ENCODE data around the gene ATP1A1.

The ATP1A1 gene

GRCh38 chr1:116346943-116347673 is 25.9 kb upstream of the ATP1A1 start:
- no peaks in the 10 kb centered on the region for H3K9me3 ChIP-seq (ENCODE audit: control insufficient read depth, low read depth, low read length)
- no peak overlapping the region for H3K9ac ChIP-seq (ENCODE audit: low read length)
- no peak overlapping the region for H3K27ac ChIP-seq (ENCODE audit: low read length)
- H3K36me3 ChIP-seq (ENCODE audit: control insufficient read depth, low read depth, low read length) = no peaks in the 10 kb centered on the region
- H3K4me3 ChIP-seq (ENCODE audit: low read length) = no peak overlapping the region
- no peaks in the 10 kb centered on the region for H3K27me3 ChIP-seq (ENCODE audit: control insufficient read depth, insufficient read depth, low read length)
- H3K4me1 ChIP-seq (ENCODE audit: control insufficient read depth, low read depth, low read length) = peaks cover 11% of the 10 kb centered on the region

DNA sequence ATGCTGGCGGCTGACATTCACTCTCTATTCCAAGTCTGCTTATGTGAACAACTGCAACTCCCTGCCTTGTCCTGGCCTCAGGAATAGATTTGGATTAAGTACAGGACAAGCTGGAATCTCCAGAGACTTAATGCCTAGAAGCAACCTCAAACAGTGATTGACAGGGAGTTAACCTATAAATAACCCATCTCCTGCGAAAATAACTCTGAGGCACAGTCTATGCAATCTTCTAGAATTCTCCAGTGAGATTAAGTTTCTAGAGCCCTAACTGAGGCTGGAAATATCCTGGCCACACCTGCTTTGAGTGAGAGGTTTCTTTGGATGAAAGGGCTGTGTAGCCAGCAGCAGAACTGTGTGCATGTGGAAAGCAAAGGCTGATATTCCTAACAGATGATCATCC is 25.3 kb upstream of the ATP1A1 start:
- H3K27me3 ChIP-seq (ENCODE audit: control insufficient read depth, insufficient read depth, low read length) = no peaks in the 10 kb centered on the region
- H3K4me3 ChIP-seq (ENCODE audit: low read length) = no peak overlapping the region
- H3K4me1 ChIP-seq (ENCODE audit: control insufficient read depth, low read depth, low read length) = peaks cover 11% of the 10 kb centered on the region
- no peak overlapping the region for H3K9ac ChIP-seq (ENCODE audit: low read length)
- no peak overlapping the region for H3K27ac ChIP-seq (ENCODE audit: low read length)
- no peaks in the 10 kb centered on the region for H3K36me3 ChIP-seq (ENCODE audit: control insufficient read depth, low read depth, low read length)
- no peaks in the 10 kb centered on the region for H3K9me3 ChIP-seq (ENCODE audit: control insufficient read depth, low read depth, low read length)

GRCh38 chr1:116350097-116350645 is 22.9 kb upstream of the ATP1A1 start:
- peaks cover 11% of the 10 kb centered on the region for H3K4me1 ChIP-seq (ENCODE audit: control insufficient read depth, low read depth, low read length)
- no peak overlapping the region for H3K9ac ChIP-seq (ENCODE audit: low read length)
- no peaks in the 10 kb centered on the region for H3K9me3 ChIP-seq (ENCODE audit: control insufficient read depth, low read depth, low read length)
- no peaks in the 10 kb centered on the region for H3K27me3 ChIP-seq (ENCODE audit: control insufficient read depth, insufficient read depth, low read length)
- no peak overlapping the region for H3K4me3 ChIP-seq (ENCODE audit: low read length)
- no peaks in the 10 kb centered on the region for H3K36me3 ChIP-seq (ENCODE audit: control insufficient read depth, low read depth, low read length)
- no peak overlapping the region for H3K27ac ChIP-seq (ENCODE audit: low read length)

DNA sequence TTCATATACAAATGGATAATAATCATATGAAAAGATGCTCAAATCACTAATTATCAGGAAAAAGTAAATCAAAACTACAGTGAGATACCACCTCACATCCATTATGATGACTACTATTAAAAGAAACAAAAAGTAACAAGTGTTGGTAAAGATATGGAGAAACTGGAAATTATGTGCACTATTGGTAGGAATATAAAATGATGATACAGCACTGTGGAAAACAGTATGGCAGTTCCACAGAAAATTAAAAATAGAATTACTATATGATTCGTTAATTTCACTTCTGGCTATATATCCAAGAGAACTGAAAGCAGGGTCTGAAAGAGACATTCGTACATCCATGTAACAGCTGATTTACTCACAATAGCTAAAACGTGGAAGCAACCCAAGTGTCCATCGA is 21.1 kb upstream of the ATP1A1 start:
- Histone ChIP-seq H3K4me3 (ENCODE audit: low read length) (no peak overlapping the region), H3K27me3 (ENCODE audit: control insufficient read depth, insufficient read depth, low read length) (no peaks in the 10 kb centered on the region), H3K9ac (ENCODE audit: low read length) (no peak overlapping the region), H3K4me1 (ENCODE audit: control insufficient read depth, low read depth, low read length) (peaks cover 4% of the 10 kb centered on the region), H3K27ac (ENCODE audit: low read length) (no peak overlapping the region), H3K36me3 (ENCODE audit: control insufficient read depth, low read depth, low read length) (no peaks in the 10 kb centered on the region), H3K9me3 (ENCODE audit: control insufficient read depth, low read depth, low read length) (no peaks in the 10 kb centered on the region)

DNA sequence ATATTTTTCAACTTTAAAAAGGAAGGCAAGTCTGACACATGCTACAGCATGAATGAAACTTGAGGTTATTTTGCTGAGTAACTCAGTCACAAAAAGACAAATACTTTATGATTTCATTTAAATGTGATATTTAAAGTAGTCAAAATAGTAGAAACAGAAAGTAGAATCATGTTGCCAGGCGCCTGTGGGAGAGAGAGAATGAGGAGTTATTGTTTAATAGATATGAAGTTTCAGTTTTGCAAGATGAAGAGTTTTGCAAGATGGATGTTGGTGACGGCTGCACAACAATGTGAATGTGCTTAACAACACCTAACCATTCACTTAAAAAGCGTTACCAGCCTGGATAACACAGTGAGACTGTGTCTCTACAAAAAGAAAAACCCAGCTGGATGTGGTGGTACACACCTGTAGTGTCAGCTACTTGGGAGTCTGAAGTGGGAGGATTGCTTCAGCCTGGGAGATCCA is 20.7 kb upstream of the ATP1A1 start:
- no peaks in the 10 kb centered on the region for H3K36me3 ChIP-seq (ENCODE audit: control insufficient read depth, low read depth, low read length)
- H3K9ac ChIP-seq (ENCODE audit: low read length) = no peak overlapping the region
- no peaks in the 10 kb centered on the region for H3K9me3 ChIP-seq (ENCODE audit: control insufficient read depth, low read depth, low read length)
- no peaks in the 10 kb centered on the region for H3K27me3 ChIP-seq (ENCODE audit: control insufficient read depth, insufficient read depth, low read length)
- no peaks in the 10 kb centered on the region for H3K4me1 ChIP-seq (ENCODE audit: control insufficient read depth, low read depth, low read length)
- H3K4me3 ChIP-seq (ENCODE audit: low read length) = no peak overlapping the region
- no peak overlapping the region for H3K27ac ChIP-seq (ENCODE audit: low read length)

DNA sequence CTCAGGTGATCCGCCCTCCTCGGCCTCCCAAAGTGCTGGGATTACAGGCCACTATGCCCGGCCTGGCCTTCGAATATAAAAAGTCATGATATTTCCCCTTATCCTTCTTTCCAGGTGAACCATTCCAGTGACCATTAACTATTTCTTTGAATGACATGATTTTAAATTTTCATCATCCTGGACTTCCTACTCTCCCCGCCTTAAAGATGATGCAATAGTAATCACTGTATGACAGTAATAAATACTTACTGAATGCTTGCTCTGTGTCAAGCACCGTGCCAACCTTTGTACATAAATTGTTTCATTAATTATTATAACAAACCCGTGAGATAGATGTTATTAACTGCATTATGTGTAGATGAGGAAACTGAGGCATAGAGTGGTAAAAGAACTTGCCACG is 19.9 kb upstream of the ATP1A1 start:
- Histone ChIP-seq H3K4me1 (ENCODE audit: control insufficient read depth, low read depth, low read length) (no peaks in the 10 kb centered on the region), H3K27ac (ENCODE audit: low read length) (no peak overlapping the region), H3K36me3 (ENCODE audit: control insufficient read depth, low read depth, low read length) (no peaks in the 10 kb centered on the region), H3K9ac (ENCODE audit: low read length) (no peak overlapping the region), H3K4me3 (ENCODE audit: low read length) (no peak overlapping the region), H3K27me3 (ENCODE audit: control insufficient read depth, insufficient read depth, low read length) (no peaks in the 10 kb centered on the region), H3K9me3 (ENCODE audit: control insufficient read depth, low read depth, low read length) (no peaks in the 10 kb centered on the region)

DNA sequence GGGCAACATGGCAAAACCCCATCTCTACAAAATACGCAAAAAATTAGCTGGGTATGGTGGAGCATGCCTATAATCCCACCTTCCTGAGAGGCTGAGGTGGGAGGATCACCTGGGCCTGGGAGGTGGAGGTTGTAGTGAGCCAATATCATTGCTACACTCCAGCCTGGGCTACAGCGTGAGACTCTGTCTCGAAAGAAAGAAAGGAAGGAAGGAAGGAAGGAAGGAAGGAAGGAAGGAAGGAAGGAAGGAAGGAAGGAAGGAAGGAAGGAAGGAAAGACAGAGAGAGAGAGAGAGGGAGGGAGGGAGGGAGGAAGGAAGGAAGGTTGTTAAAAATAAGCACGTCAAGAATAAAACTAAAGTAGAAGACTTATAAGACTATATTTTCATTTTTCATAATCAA is 17.0 kb upstream of the ATP1A1 start:
- Histone ChIP-seq H3K27ac (ENCODE audit: low read length) (no peak overlapping the region), H3K4me3 (ENCODE audit: low read length) (no peak overlapping the region), H3K27me3 (ENCODE audit: control insufficient read depth, insufficient read depth, low read length) (no peaks in the 10 kb centered on the region), H3K4me1 (ENCODE audit: control insufficient read depth, low read depth, low read length) (peaks cover 12% of the 10 kb centered on the region), H3K9me3 (ENCODE audit: control insufficient read depth, low read depth, low read length) (no peaks in the 10 kb centered on the region), H3K9ac (ENCODE audit: low read length) (no peak overlapping the region), H3K36me3 (ENCODE audit: control insufficient read depth, low read depth, low read length) (no peaks in the 10 kb centered on the region)

DNA sequence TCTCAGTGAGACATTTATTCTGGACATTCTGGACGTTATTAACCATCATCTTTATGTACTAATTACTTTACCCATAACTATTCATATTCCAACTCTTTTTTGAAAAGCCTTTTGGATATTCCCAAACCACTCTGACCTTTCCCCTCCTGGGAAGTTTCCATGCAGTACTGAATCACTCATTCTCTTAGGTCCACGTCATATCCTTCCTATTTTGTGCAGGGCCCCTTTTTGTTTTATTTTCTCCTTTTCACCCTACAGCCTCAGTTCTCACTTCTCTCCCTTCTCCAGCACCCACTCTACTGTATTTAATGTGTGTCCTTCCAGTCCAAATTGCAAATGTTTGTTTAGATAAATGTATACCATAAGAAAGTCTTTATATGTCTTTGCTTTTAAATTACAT is 16.4 kb upstream of the ATP1A1 start:
- H3K4me1 ChIP-seq (ENCODE audit: control insufficient read depth, low read depth, low read length) = peaks cover 12% of the 10 kb centered on the region
- no peak overlapping the region for H3K4me3 ChIP-seq (ENCODE audit: low read length)
- no peak overlapping the region for H3K9ac ChIP-seq (ENCODE audit: low read length)

GRCh38 chr1:116357487-116357886 is 15.6 kb upstream of the ATP1A1 start:
- Histone ChIP-seq H3K4me3 (ENCODE audit: low read length) (no peak overlapping the region), H3K36me3 (ENCODE audit: control insufficient read depth, low read depth, low read length) (no peaks in the 10 kb centered on the region), H3K27me3 (ENCODE audit: control insufficient read depth, insufficient read depth, low read length) (no peaks in the 10 kb centered on the region), H3K27ac (ENCODE audit: low read length) (no peak overlapping the region), H3K4me1 (ENCODE audit: control insufficient read depth, low read depth, low read length) (peaks cover 12% of the 10 kb centered on the region), H3K9ac (ENCODE audit: low read length) (no peak overlapping the region), H3K9me3 (ENCODE audit: control insufficient read depth, low read depth, low read length) (no peaks in the 10 kb centered on the region)

More for the DNA sequence above, 16.4 kb upstream of the ATP1A1 start:
- H3K27ac ChIP-seq (ENCODE audit: low read length) = no peak overlapping the region
- H3K27me3 ChIP-seq (ENCODE audit: control insufficient read depth, insufficient read depth, low read length) = no peaks in the 10 kb centered on the region
- no peaks in the 10 kb centered on the region for H3K9me3 ChIP-seq (ENCODE audit: control insufficient read depth, low read depth, low read length)
- H3K36me3 ChIP-seq (ENCODE audit: control insufficient read depth, low read depth, low read length) = no peaks in the 10 kb centered on the region

DNA sequence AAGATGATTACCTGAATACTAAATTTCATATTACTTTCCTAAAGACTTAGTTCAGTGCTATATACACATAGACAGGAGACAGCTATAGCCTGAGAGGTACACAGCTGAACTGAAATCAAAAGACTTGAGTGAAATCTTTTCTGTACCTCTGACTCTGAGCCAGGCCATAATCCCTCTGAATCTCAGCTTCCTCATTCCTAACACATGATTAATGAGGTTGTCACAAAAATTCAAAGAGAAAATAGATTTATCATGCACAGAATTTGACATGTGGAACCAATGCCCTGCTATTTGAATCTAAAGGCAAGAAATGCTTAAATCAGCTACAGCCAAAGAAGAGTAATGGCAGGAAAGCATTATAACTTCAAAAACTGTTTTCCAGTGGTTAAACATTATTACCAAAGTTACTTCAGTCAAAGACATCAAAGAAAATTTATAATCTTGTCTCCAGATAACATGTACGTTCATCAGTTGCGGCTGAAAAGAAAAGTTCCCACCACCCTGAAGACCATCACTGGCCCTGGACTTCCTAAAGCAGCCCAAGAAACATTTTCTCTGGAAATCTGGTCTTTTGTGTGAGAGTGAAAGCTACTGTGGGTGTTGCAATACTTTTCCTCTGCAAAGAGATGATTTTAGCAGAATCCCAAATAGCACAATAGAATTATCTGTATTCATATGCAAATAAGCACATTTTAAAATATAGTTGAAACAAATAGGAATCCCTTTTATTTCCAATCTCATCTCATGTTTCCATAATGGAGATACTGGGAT is 13.8 kb upstream of the ATP1A1 start:
- Histone ChIP-seq H3K36me3 (ENCODE audit: control insufficient read depth, low read depth, low read length) (no peaks in the 10 kb centered on the region), H3K4me1 (ENCODE audit: control insufficient read depth, low read depth, low read length) (peaks cover 12% of the 10 kb centered on the region), H3K27ac (ENCODE audit: low read length) (no peak overlapping the region), H3K4me3 (ENCODE audit: low read length) (no peak overlapping the region), H3K27me3 (ENCODE audit: control insufficient read depth, insufficient read depth, low read length) (no peaks in the 10 kb centered on the region), H3K9ac (ENCODE audit: low read length) (no peak overlapping the region), H3K9me3 (ENCODE audit: control insufficient read depth, low read depth, low read length) (no peaks in the 10 kb centered on the region)

GRCh38 chr1:116359871-116360270 is 13.2 kb upstream of the ATP1A1 start:
- Histone ChIP-seq H3K9me3 (ENCODE audit: control insufficient read depth, low read depth, low read length) (no peaks in the 10 kb centered on the region), H3K27ac (ENCODE audit: low read length) (no peak overlapping the region), H3K27me3 (ENCODE audit: control insufficient read depth, insufficient read depth, low read length) (no peaks in the 10 kb centered on the region), H3K36me3 (ENCODE audit: control insufficient read depth, low read depth, low read length) (no peaks in the 10 kb centered on the region), H3K4me1 (ENCODE audit: control insufficient read depth, low read depth, low read length) (peaks cover 12% of the 10 kb centered on the region), H3K4me3 (ENCODE audit: low read length) (no peak overlapping the region), H3K9ac (ENCODE audit: low read length) (no peak overlapping the region)
